ENCODE results near the gene EEFSEC.

Gene EEFSEC

GRCh38 chr3:128182656-128183055, 29.4 kb downstream of the EEFSEC start:
- no peak for DNase-seq (ENCODE audit: low read depth in 2 of 2)

GRCh38 chr3:128185630-128186447, 32.6 kb downstream of the EEFSEC start:
- no peak for DNase-seq (ENCODE audit: low read depth in 2 of 2)

GRCh38 chr3:128187495-128187894, 34.2 kb downstream of the EEFSEC start:
- DNase-seq (ENCODE audit: low read depth in 2 of 2), result no peak

- DNase-seq (ENCODE audit: low read depth in 2 of 2), result no peak
Observed at GRCh38 chr3:128188326-128188725, 35.0 kb downstream of the EEFSEC start.

- DNase-seq (ENCODE audit: low read depth in 2 of 2), result no peak
Observed at GRCh38 chr3:128188956-128189355, 35.7 kb downstream of the EEFSEC start.

GRCh38 chr3:128190501-128190900, 37.2 kb downstream of the EEFSEC start:
- DNase-seq (ENCODE audit: low read depth in 2 of 2), result no peak

GRCh38 chr3:128192131-128192530, 38.9 kb downstream of the EEFSEC start:
- DNase-seq (ENCODE audit: low read depth in 2 of 2), result no peak

GRCh38 chr3:128193168-128193567, 39.9 kb downstream of the EEFSEC start:
- no peak for DNase-seq (ENCODE audit: low read depth in 2 of 2)

- no peak for DNase-seq (ENCODE audit: low read depth in 2 of 2)
Observed at GRCh38 chr3:128194843-128195242, 41.6 kb downstream of the EEFSEC start.

- no peak for DNase-seq (ENCODE audit: low read depth in 2 of 2)
Observed at GRCh38 chr3:128195369-128195768, 42.1 kb downstream of the EEFSEC start.

- DNase-seq (ENCODE audit: low read depth in 2 of 2), result no peak
Observed at GRCh38 chr3:128195802-128196201, 42.5 kb downstream of the EEFSEC start.

GRCh38 chr3:128196647-128197046, 43.4 kb downstream of the EEFSEC start:
- DNase-seq (ENCODE audit: low read depth in 2 of 2), result no peak

GRCh38 chr3:128197855-128198254, 44.6 kb downstream of the EEFSEC start:
- DNase-seq (ENCODE audit: low read depth in 2 of 2), result no peak

- DNase-seq (ENCODE audit: low read depth in 2 of 2), result no peak
Observed at GRCh38 chr3:128198313-128198712, 45.0 kb downstream of the EEFSEC start.

- DNase-seq (ENCODE audit: low read depth in 2 of 2), result no peak
Observed at GRCh38 chr3:128199110-128199509, 45.8 kb downstream of the EEFSEC start.

- no peak for DNase-seq (ENCODE audit: low read depth in 2 of 2)
Observed at GRCh38 chr3:128201158-128201755, 48.0 kb downstream of the EEFSEC start.

- DNase-seq (ENCODE audit: low read depth in 2 of 2), result no peak
Observed at GRCh38 chr3:128203169-128203568, 49.9 kb downstream of the EEFSEC start.

GRCh38 chr3:128205558-128206145, 52.4 kb downstream of the EEFSEC start:
- no peak for DNase-seq (ENCODE audit: low read depth in 2 of 2)

- DNase-seq (ENCODE audit: low read depth in 2 of 2), result no peak
Observed at GRCh38 chr3:128207951-128208350, 54.7 kb downstream of the EEFSEC start.

GRCh38 chr3:128210711-128211110, 57.4 kb downstream of the EEFSEC start:
- no peak for DNase-seq (ENCODE audit: low read depth in 2 of 2)

- DNase-seq (ENCODE audit: low read depth in 2 of 2), result no peak
Observed at GRCh38 chr3:128214056-128214455, 60.8 kb downstream of the EEFSEC start.

- DNase-seq (ENCODE audit: low read depth in 2 of 2), result no peak
Observed at GRCh38 chr3:128215290-128215689, 62.0 kb downstream of the EEFSEC start.
